ENCODE measurements around the gene ARMCX6. TPM values are rescaled to one million over a fixed set of nuclear protein-coding genes. Genes with fewer than 3 reads are reported as not detected.
"Not testable (repeated sequence)": the region's sequence is repeated elsewhere in the genome, so short reads cannot be mapped to it uniquely, and the experiment has no call there.

The ARMCX6 gene
- polyA plus RNA-seq (ENCODE audit: insufficient read length in 4 of 4): 10 to 100 TPM; 68.4 to 85.3 (median 77.8) TPM

- DNase-seq (ENCODE audit: low read depth in 4 of 4, low spot score in 3 of 4): peak in 3 of 4 donors; percentile 53 to 68 (median 66)
These were observed at the start of gene ARMCX6 for GRCh38 chrX:101617211-101618191. Gene ARMCX6, minus strand, starts transcription at chrX:101618000. Its CDS starts 1,380 bp downstream, at chrX:101616620.

- DNase-seq (ENCODE audit: low read depth in 4 of 4, low spot score in 3 of 4): peak in 2 of 4 donors; percentile 38 to 45
These were observed 41.8 kb upstream of the ARMCX6 start, which contains the start of gene ARMCX2 for GRCh38 chrX:101659601-101660063. Gene ARMCX2, minus strand, starts transcription at chrX:101659850. Its CDS starts 2,262 bp downstream, at chrX:101657588.

- DNase-seq (ENCODE audit: low read depth in 4 of 4, low spot score in 3 of 4): peak in 2 of 4 donors; percentile 41 to 46
These were observed 41.1 kb upstream of the ARMCX6 start for GRCh38 chrX:101658661-101659491.

GRCh38 chrX:101657495-101657894, 39.7 kb upstream of the ARMCX6 start:
- no peak for DNase-seq (ENCODE audit: low read depth in 4 of 4, low spot score in 3 of 4)

- DNase-seq (ENCODE audit: low read depth in 4 of 4, low spot score in 3 of 4): no peak
These were observed 39.0 kb upstream of the ARMCX6 start for GRCh38 chrX:101656817-101657216.

- no peak for DNase-seq (ENCODE audit: low read depth in 4 of 4, low spot score in 3 of 4)
These were observed 37.7 kb upstream of the ARMCX6 start for GRCh38 chrX:101655534-101655933.

GRCh38 chrX:101647716-101648115, 29.9 kb upstream of the ARMCX6 start:
- not testable (repeated sequence) for DNase-seq (ENCODE audit: low read depth in 4 of 4, low spot score in 3 of 4)

- DNase-seq (ENCODE audit: low read depth in 4 of 4, low spot score in 3 of 4): no peak
These were observed 24.3 kb upstream of the ARMCX6 start for GRCh38 chrX:101642093-101642492.

GRCh38 chrX:101639583-101639982, 21.8 kb upstream of the ARMCX6 start:
- DNase-seq (ENCODE audit: low read depth in 4 of 4, low spot score in 3 of 4): no peak

GRCh38 chrX:101619364-101619763, 1.6 kb upstream of the ARMCX6 start:
- DNase-seq (ENCODE audit: low read depth in 4 of 4, low spot score in 3 of 4): no peak

GRCh38 chrX:101605728-101606127, 12.1 kb downstream of the ARMCX6 start:
- DNase-seq (ENCODE audit: low read depth in 4 of 4, low spot score in 3 of 4): no peak

GRCh38 chrX:101605146-101605545, 12.7 kb downstream of the ARMCX6 start:
- DNase-seq (ENCODE audit: low read depth in 4 of 4, low spot score in 3 of 4): no peak

GRCh38 chrX:101602077-101602476, 15.7 kb downstream of the ARMCX6 start:
- DNase-seq (ENCODE audit: low read depth in 4 of 4, low spot score in 3 of 4): no peak

GRCh38 chrX:101599592-101599991, 18.2 kb downstream of the ARMCX6 start:
- DNase-seq (ENCODE audit: low read depth in 4 of 4, low spot score in 3 of 4): not testable (repeated sequence)

- DNase-seq (ENCODE audit: low read depth in 4 of 4, low spot score in 3 of 4): peak in 3 of 4 donors; percentile 43 to 58 (median 46)
These were observed 21.9 kb downstream of the ARMCX6 start for GRCh38 chrX:101595739-101596419.

Other genes with a start within 250 kb of the ARMCX6 start
- 1 to 10 TPM; 1.2 to 3.2 (median 2.2) TPM for gene BTK, start 231.8 kb downstream of the ARMCX6 start, polyA plus RNA-seq (ENCODE audit: insufficient read length in 4 of 4)
- 1,000 to 10,000 TPM in 2 of 4 donors, 100 to 1,000 TPM in 2; 856 to 1,302 (median 1,054) TPM for gene RPL36A, start 227.0 kb downstream of the ARMCX6 start, polyA plus RNA-seq (ENCODE audit: insufficient read length in 4 of 4)
- gene GLA, start 210.1 kb downstream of the ARMCX6 start, polyA plus RNA-seq (ENCODE audit: insufficient read length in 4 of 4): 10 to 100 TPM; 32.0 to 45.4 (median 34.1) TPM
- 100 to 1,000 TPM in 3 of 4 donors, 10 to 100 TPM in 1; 92.0 to 155 (median 135) TPM for gene HNRNPH2, start 209.8 kb downstream of the ARMCX6 start, polyA plus RNA-seq (ENCODE audit: insufficient read length in 4 of 4)
- gene ARMCX4, start 132.5 kb downstream of the ARMCX6 start, polyA plus RNA-seq (ENCODE audit: insufficient read length in 4 of 4): 10 to 100 TPM; 19.4 to 31.0 (median 24.5) TPM
- gene ARMCX1, start 67.5 kb downstream of the ARMCX6 start, polyA plus RNA-seq (ENCODE audit: insufficient read length in 4 of 4): 10 to 100 TPM; 48.1 to 56.1 (median 52.2) TPM
- 100 to 1,000 TPM in 3 of 4 donors, 10 to 100 TPM in 1; 99.3 to 135 (median 113) TPM for gene ARMCX3, start 5.2 kb upstream of the ARMCX6 start, polyA plus RNA-seq (ENCODE audit: insufficient read length in 4 of 4)
- 100 to 1,000 TPM in 3 of 4 donors, 10 to 100 TPM in 1; 93.7 to 133 (median 108) TPM for gene ARMCX2, start 41.9 kb upstream of the ARMCX6 start, polyA plus RNA-seq (ENCODE audit: insufficient read length in 4 of 4)

All from left renal pelvis (tissue), 4 donors.